ENCODE data around the gene SOX30. TPM values are rescaled to one million over a fixed set of nuclear protein-coding genes. Genes with fewer than 3 reads are reported as not detected.

SOX30 gene
- polyA plus RNA-seq, 3 donors from 2014 or later, result 0.07 to 0.35 (median 0.11) TPM

DNA sequence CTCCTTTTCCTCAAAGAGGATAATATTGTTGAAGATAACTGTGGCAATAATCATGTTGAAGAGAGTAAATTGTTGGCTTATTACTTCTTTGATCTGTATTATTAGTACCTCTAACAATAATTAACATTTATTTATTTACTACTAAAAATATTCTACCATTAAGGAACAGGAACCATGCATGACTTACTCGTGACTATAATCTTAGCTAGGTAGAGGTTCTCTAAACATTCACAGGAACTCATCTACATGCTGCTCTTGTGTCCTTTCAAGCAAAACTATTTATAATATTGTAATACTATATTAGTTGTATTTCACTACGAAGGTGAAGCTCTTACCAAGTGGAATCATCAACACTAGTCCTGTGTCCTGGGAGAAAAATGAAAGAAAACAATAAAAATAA, 3.1 kb downstream of the SOX30 start:
- Mint-ChIP-seq H3K9me3 (peaks cover 0 to 4% (median 0%) of the 10 kb centered on the region in 6 donors), H3K36me3 (peaks cover 0 to 8% (median 0%) of the 10 kb centered on the region in 3 donors), H3K4me3 (no peak overlapping the region), H3K27me3 (ENCODE audit: low read depth in 3 of 3) (peaks cover 5 to 15% (median 5%) of the 10 kb centered on the region in 3 donors), H3K4me1 (peaks cover 10 to 11% of the 10 kb centered on the region in 2 donors), H3K27ac (no peak overlapping the region)
- no peak for DNase-seq

- peaks cover 10 to 11% of the 10 kb centered on the region in 2 donors for H3K4me1 Mint-ChIP-seq
Observed at GRCh38 chr5:157648275-157648990, 3.8 kb downstream of the SOX30 start.

DNA sequence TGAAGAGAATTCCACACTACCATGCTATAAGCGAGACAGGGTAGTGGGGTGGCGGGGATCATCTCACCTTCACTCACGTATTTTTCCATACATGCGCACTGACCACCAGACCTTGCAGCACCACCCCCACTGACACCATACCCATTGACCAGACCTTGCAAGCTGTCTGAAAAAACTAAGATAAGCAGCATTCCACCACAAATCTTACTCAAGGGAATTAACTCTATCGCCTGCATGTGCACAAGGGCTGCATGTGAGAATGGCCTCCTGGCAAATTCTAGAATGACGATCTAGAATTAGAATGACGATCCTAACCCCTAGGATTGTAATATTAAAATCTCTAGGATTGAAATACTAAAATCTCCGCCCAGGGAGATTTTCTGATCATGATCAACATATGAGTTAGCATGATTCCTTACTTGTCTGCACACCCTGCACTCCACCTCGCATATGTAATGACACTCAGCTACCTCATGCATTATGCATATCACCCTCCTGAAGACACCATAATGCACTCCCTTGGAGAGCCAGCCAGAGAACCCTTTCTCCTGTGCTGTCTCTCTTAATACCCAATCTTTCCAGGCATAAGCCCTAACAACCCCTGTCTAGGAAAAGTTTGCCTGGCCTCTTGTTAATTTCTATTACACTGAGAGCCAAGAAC, 11.7 kb downstream of the SOX30 start:
- Mint-ChIP-seq H3K4me1 (no peaks in the 10 kb centered on the region), H3K36me3 (no peaks in the 10 kb centered on the region)

More at GRCh38 chr5:157648275-157648990, 3.8 kb downstream of the SOX30 start:
- Mint-ChIP-seq H3K4me3 (no peak overlapping the region), H3K27ac (no peak overlapping the region), H3K36me3 (peaks cover 0 to 6% (median 0%) of the 10 kb centered on the region in 3 donors), H3K27me3 (ENCODE audit: low read depth in 3 of 3) (peaks cover 3 to 12% (median 5%) of the 10 kb centered on the region in 3 donors), H3K9me3 (peaks cover 0 to 1% (median 0%) of the 10 kb centered on the region in 6 donors)
- DNase-seq, result no peak

GRCh38 chr5:157630341-157630740, 21.9 kb downstream of the SOX30 start:
- Mint-ChIP-seq H3K27me3 (ENCODE audit: low read depth in 3 of 3) (peaks cover 1 to 7% (median 2%) of the 10 kb centered on the region in 3 donors), H3K9me3 (no peaks in the 10 kb centered on the region), H3K4me3 (no peak overlapping the region), H3K27ac (no peak overlapping the region), H3K36me3 (no peaks in the 10 kb centered on the region), H3K4me1 (no peaks in the 10 kb centered on the region)
- DNase-seq, result no peak

More for the DNA sequence above, 11.7 kb downstream of the SOX30 start:
- peaks cover 0 to 4% (median 0%) of the 10 kb centered on the region in 3 donors for H3K27me3 Mint-ChIP-seq (ENCODE audit: low read depth in 3 of 3)
- no peak overlapping the region for H3K4me3 Mint-ChIP-seq
- no peaks in the 10 kb centered on the region for H3K9me3 Mint-ChIP-seq
- H3K27ac Mint-ChIP-seq, result no peak overlapping the region
- DNase-seq, result no peak

DNA sequence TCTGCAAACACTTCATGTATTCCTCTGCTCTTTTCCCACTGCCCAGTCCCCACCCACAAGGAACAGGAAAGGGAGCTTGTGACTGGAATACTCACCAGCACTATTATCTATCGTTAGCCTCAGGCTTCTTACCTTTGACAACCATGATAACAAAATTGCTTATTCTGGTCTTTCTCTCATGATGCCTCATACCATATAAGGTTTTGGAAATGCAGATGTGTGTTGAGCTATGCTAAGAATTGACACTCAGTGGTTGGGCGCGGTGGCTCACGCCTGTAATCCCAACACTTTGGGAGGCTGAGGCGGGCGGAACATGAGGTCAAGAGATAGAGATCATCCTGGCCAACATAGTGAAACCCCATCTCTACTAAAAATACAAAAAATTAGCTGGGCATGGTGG, 25.4 kb downstream of the SOX30 start:
- no peak for DNase-seq
- H3K4me3 Mint-ChIP-seq, result no peak overlapping the region
- H3K27me3 Mint-ChIP-seq (ENCODE audit: low read depth in 3 of 3), result peaks cover 0 to 17% (median 4%) of the 10 kb centered on the region in 3 donors
- H3K36me3 Mint-ChIP-seq, result no peaks in the 10 kb centered on the region
- no peak overlapping the region for H3K27ac Mint-ChIP-seq
- no peaks in the 10 kb centered on the region for H3K4me1 Mint-ChIP-seq
- H3K9me3 Mint-ChIP-seq, result peaks cover 0 to 2% (median 0%) of the 10 kb centered on the region in 6 donors

- Mint-ChIP-seq H3K4me3 (no peak overlapping the region), H3K27me3 (ENCODE audit: low read depth in 3 of 3) (peaks cover 2 to 15% (median 4%) of the 10 kb centered on the region in 3 donors), H3K27ac (no peak overlapping the region), H3K4me1 (no peaks in the 10 kb centered on the region), H3K36me3 (no peaks in the 10 kb centered on the region), H3K9me3 (peaks cover 0 to 8% (median 1%) of the 10 kb centered on the region in 6 donors)
- no peak for DNase-seq
Observed at GRCh38 chr5:157624144-157624543, 28.1 kb downstream of the SOX30 start.

- no peaks in the 10 kb centered on the region for H3K4me1 Mint-ChIP-seq
- DNase-seq, result no peak
- H3K36me3 Mint-ChIP-seq, result no peaks in the 10 kb centered on the region
- H3K9me3 Mint-ChIP-seq, result peaks cover 0 to 8% (median 1%) of the 10 kb centered on the region in 6 donors
- peaks cover 4 to 19% (median 7%) of the 10 kb centered on the region in 3 donors for H3K27me3 Mint-ChIP-seq (ENCODE audit: low read depth in 3 of 3)
- no peak overlapping the region for H3K4me3 Mint-ChIP-seq
- no peak overlapping the region for H3K27ac Mint-ChIP-seq
Observed at GRCh38 chr5:157620776-157621175, 31.5 kb downstream of the SOX30 start.

DNA sequence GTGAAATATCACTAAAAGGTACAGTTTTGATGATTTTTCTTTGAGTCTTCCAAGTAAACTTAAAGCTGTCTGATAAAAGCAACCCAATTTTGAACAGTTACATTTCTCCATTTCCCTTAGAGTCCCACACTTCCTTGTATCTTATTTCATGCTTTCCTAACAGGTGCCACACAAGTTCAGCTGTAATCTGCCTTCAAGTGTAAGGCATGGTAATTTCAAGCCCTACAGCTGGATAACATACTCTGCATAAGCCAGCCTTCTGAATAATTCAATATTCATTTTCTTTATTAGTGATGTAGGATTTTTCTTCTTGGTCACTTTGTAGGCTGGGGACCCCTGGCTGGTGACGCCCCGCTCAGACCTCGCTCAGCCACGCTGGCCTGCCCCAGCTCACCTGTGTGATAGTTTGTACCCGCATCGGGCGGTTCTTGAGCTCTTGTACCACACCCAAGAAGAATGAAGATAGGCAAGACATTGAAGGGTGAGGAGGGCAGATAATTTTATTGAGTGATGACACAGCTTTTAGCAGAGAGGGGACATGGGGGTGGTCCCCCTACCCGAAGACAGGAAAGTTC, 34.0 kb downstream of the SOX30 start:
- Mint-ChIP-seq H3K4me3 (no peak overlapping the region), H3K27ac (no peak overlapping the region), H3K9me3 (peaks cover 0 to 8% (median 1%) of the 10 kb centered on the region in 6 donors), H3K27me3 (ENCODE audit: low read depth in 3 of 3) (peaks cover 3 to 19% (median 7%) of the 10 kb centered on the region in 3 donors), H3K36me3 (no peaks in the 10 kb centered on the region), H3K4me1 (peaks cover 2 to 8% of the 10 kb centered on the region in 2 donors)
- no peak for DNase-seq

DNA sequence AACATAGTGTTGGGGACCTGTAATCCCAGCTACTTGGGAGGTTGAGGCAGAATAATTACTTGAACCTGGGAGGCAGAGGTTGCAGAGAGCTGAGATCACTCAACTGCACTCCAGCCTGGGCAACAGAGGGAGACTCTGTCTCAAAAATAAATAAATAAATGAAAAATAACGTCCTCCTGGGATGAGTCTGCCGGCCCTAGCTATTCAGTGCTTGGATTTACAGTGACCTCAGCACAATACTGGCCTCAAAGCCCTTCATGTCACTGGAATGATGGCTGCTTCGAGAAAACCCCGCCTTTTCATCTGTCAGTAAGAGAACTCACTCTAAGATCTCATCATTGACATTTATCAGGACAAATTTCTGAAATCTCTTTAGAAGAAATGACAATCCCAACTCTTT, 35.5 kb downstream of the SOX30 start:
- no peak overlapping the region for H3K27ac Mint-ChIP-seq
- peaks cover 0 to 6% (median 0%) of the 10 kb centered on the region in 6 donors for H3K9me3 Mint-ChIP-seq
- no peak overlapping the region for H3K4me3 Mint-ChIP-seq
- H3K36me3 Mint-ChIP-seq, result no peaks in the 10 kb centered on the region
- peaks cover 2 to 14% of the 10 kb centered on the region in 2 donors for H3K4me1 Mint-ChIP-seq
- H3K27me3 Mint-ChIP-seq (ENCODE audit: low read depth in 3 of 3), result peaks cover 3 to 9% (median 7%) of the 10 kb centered on the region in 3 donors
- DNase-seq, result no peak

DNA sequence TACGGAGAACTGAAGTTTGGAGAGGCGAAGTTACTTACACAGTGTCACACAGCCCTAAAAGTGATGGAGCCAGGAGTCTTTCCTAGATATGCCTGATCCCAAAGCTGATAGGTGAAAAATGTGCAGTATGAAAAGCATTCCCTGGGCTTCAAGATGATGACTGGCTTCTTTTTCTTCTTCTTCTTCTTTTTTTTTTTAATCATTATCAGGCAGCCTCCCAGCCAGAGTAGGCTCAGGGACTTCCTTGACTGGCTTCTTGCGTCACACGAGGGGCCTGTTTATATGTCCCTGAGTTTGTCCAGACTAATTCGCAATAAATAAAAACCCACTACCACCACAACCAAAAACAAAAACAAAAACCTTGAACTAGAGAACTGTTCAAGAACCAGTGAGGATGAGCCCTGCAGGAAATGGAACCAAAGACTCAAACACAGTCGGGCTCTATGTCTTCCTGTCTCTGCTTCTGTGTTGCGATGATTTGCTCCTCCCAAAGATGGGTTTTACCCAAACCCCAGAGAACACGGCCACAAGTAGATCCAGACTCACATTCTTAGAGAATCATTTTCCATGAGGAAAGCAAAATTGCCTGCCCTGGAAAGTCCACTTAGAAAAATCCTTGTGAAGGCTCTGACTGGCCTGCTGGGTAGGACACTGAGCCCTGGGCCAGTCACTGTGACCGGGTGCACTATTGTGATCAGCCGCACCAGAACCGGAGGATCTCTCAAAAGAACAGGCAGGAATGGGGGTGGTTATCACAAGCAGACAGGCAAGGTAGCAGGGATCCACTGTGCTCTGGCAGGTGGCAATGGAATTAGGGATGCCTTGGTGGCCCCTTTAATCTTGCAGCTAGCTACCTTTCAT, 38.6 kb downstream of the SOX30 start:
- no peaks in the 10 kb centered on the region for H3K9me3 Mint-ChIP-seq
- no peak for DNase-seq
- peak overlapping the region in 3 of 6 donors; percentile 1 to 33 (median 29) for H3K27ac Mint-ChIP-seq
- H3K4me1 Mint-ChIP-seq, result peaks cover 8 to 35% of the 10 kb centered on the region in 2 donors
- H3K4me3 Mint-ChIP-seq, result no peak overlapping the region
- H3K27me3 Mint-ChIP-seq (ENCODE audit: low read depth in 3 of 3), result peaks cover 3 to 5% (median 5%) of the 10 kb centered on the region in 3 donors
- H3K36me3 Mint-ChIP-seq, result no peaks in the 10 kb centered on the region

GRCh38 chr5:157612581-157612980, 39.7 kb downstream of the SOX30 start:
- Mint-ChIP-seq H3K36me3 (no peaks in the 10 kb centered on the region), H3K27ac (peak overlapping the region in 1 of 6 donors; percentile 43), H3K9me3 (no peaks in the 10 kb centered on the region), H3K4me1 (peaks cover 19 to 45% of the 10 kb centered on the region in 2 donors), H3K27me3 (ENCODE audit: low read depth in 3 of 3) (peaks cover 0 to 5% (median 3%) of the 10 kb centered on the region in 3 donors), H3K4me3 (no peak overlapping the region)
- no peak for DNase-seq

GRCh38 chr5:157611571-157612476, 40.4 kb downstream of the SOX30 start:
- no peak overlapping the region for H3K4me3 Mint-ChIP-seq
- peaks cover 0 to 3% (median 3%) of the 10 kb centered on the region in 3 donors for H3K27me3 Mint-ChIP-seq (ENCODE audit: low read depth in 3 of 3)
- peak overlapping the region in 1 of 6 donors; percentile 37 for H3K27ac Mint-ChIP-seq
- H3K36me3 Mint-ChIP-seq, result no peaks in the 10 kb centered on the region
- H3K4me1 Mint-ChIP-seq, result peaks cover 26 to 53% of the 10 kb centered on the region in 2 donors
- H3K9me3 Mint-ChIP-seq, result no peaks in the 10 kb centered on the region
- DNase-seq, result no peak
